ENCODE results near the gene COL4A2.

COL4A2 gene

DNA sequence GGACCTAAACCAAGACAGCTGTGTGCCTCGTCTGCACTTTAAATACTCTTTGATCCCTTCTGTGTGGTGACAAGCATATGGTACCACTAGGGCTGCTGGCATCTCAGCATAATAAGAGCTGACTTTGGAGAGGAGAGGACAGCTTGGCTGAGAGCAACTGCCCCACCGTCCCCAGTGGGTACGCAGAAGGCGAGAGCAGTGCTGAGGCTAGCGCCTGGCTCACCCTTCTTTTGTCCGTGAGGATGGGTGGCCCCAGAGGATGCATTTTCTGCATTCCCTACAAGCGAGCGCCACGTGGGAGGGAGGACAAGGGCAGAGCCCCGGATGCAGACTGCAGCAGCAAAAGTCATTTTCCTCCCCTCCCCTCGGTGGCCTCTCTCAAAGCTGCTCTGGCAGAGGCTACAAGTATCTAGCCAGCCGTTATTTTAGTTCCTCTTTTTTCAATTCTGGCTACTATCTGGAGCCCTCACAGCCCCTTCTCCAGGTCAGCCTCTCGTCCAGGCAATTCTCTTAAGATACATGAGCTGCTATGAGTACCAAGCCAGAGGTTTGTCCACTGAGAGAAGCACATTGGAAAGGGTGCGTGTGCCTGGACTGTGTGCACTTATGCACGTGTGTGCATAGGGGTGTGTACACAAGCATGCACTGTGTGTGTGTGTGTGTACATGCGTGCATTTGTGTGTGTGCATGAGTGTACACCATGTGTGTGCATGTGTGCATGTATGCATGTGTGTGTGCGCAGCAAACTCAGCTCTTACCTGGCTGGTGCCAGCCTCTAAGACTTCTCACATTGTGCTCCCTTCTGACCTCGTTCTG is 203.1 kb downstream of the COL4A2 start:
- TF ChIP-seq, protein P1, sequence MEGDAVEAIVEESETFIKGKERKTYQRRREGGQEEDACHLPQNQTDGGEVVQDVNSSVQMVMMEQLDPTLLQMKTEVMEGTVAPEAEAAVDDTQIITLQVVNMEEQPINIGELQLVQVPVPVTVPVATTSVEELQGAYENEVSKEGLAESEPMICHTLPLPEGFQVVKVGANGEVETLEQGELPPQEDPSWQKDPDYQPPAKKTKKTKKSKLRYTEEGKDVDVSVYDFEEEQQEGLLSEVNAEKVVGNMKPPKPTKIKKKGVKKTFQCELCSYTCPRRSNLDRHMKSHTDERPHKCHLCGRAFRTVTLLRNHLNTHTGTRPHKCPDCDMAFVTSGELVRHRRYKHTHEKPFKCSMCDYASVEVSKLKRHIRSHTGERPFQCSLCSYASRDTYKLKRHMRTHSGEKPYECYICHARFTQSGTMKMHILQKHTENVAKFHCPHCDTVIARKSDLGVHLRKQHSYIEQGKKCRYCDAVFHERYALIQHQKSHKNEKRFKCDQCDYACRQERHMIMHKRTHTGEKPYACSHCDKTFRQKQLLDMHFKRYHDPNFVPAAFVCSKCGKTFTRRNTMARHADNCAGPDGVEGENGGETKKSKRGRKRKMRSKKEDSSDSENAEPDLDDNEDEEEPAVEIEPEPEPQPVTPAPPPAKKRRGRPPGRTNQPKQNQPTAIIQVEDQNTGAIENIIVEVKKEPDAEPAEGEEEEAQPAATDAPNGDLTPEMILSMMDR (IDR thresholded peaks at IDR 0.05; ENCODE audit: control insufficient read depth, insufficient read depth, low read depth, low read length, missing control alignments), result no peak
- no peak for DNase-seq (ENCODE audit: low read depth)
- no peak overlapping the region for H3K4me3 ChIP-seq (ENCODE audit: control insufficient read depth, low read depth, low read length)

DNA sequence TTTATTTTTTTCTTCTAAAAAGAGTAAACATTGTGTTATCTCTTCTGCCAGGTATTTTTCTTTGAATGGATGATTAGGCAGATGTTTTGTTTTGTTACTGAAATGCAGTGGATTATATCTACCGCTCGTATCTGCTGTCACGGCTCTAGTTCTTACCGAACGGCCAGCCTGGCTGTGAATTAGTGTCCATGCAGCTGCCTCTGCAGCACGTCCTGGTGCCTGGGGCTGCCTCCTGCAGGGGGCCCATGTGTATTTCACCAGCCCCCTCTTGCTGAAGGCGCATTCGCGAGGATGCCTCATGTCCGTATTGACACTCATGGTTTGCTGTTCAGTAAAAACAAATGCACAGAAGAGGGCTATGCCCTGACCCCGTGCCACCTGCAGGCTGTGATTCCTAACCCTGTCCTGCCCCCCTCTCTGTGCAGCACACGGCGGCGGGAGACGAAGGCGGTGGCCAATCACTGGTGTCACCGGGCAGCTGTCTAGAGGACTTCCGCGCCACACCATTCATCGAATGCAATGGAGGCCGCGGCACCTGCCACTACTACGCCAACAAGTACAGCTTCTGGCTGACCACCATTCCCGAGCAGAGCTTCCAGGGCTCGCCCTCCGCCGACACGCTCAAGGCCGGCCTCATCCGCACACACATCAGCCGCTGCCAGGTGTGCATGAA is 204.6 kb downstream of the COL4A2 start:
- TF ChIP-seq, protein P1 (IDR thresholded peaks at IDR 0.05; ENCODE audit: control insufficient read depth, insufficient read depth, low read depth, low read length, missing control alignments), result no peak
- no peak for DNase-seq (ENCODE audit: low read depth)
- H3K4me3 ChIP-seq (ENCODE audit: control insufficient read depth, low read depth, low read length), result no peak overlapping the region

DNA sequence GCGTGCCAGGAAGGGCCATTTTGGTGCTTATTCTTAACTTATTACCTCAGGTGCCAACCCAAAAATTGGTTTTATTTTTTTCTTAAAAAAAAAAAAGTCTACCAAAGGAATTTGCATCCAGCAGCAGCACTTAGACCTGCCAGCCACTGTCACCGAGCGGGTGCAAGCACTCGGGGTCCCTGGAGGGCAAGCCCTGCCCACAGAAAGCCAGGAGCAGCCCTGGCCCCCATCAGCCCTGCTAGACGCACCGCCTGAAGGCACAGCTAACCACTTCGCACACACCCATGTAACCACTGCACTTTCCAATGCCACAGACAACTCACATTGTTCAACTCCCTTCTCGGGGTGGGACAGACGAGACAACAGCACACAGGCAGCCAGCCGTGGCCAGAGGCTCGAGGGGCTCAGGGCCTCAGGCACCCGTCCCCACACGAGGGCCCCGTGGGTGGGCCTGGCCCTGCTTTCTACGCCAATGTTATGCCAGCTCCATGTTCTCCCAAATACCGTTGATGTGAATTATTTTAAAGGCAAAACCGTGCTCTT is 205.2 kb downstream of the COL4A2 start:
- H3K4me3 ChIP-seq (ENCODE audit: control insufficient read depth, low read depth, low read length), result no peak overlapping the region
- TF ChIP-seq, protein P1 (IDR thresholded peaks at IDR 0.05; ENCODE audit: control insufficient read depth, insufficient read depth, low read depth, low read length, missing control alignments), result no peak
- DNase-seq (ENCODE audit: low read depth), result no peak

DNA sequence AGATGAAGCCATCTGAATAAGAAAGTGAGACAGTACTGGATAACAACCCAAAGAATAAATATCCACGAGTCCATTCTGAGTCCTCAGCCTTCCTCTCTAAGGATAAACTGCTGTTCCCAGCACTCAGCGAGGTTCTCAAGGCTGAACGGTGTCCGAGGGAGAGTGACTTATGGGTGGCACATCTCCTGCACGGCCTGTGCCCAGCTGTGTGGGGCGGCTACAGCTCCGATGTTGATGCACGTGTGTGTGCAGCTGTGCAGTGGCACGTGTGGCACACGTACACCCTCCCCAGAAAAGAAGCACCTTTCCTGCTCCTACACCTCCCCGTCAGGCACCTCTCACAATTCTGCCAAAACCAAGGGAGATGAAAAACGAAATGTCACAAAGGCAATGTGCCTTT is 209.4 kb downstream of the COL4A2 start:
- TF ChIP-seq, protein P1 (IDR thresholded peaks at IDR 0.05; ENCODE audit: control insufficient read depth, insufficient read depth, low read depth, low read length, missing control alignments), result no peak
- no peak for DNase-seq (ENCODE audit: low read depth)
- no peak overlapping the region for H3K4me3 ChIP-seq (ENCODE audit: control insufficient read depth, low read depth, low read length)

DNA sequence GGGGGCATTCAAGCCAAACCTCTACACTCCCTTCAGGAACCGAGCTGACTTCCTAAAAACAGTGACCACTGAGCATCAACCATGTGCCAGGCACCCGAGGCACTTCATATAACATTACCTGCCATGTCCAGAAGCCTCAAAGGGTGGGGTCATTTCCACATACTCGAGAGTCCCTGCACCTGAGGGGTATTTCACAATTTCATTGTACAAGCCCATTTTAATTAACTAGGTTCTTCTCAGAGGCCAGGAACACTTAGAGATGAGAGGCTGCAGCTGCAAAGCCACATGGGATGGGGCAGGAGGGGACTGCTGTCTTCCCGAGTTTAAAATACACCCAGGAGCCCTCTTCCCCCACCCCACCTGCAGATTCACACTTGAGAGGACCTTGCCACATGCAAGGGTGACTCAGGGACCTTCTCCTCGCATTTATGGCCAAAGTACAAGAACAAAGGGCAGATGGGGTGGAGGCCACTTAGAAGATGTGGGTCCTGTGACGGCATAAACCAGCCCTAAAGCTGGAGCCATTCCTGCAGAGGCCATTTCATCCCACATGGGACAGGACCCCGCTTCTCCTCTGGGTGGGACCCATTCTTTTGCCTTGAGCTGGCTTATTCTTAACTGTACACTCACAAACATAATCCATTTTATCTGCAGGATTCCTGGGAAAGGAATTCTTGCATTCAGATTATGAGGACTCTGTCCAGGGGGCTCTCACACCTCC is 210.6 kb downstream of the COL4A2 start:
- no peak for DNase-seq (ENCODE audit: low read depth)
- H3K4me3 ChIP-seq (ENCODE audit: control insufficient read depth, low read depth, low read length), result no peak overlapping the region
- TF ChIP-seq, protein P1 (IDR thresholded peaks at IDR 0.05; ENCODE audit: control insufficient read depth, insufficient read depth, low read depth, low read length, missing control alignments), result no peak

DNA sequence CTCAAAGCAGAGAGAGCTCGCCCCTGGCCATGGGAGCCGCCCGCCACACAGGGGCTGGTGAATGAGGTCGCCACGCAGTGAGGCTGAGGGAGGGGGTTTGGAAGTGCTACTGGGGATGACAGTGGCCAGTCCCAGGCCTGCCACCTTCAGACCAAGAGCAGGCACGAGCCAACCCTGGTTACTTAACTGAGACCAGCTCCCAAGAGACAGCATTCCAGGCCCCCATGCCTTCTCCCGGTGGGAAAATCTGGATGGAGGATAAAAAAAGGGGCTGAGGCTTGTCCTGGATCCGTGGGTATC is 211.1 kb downstream of the COL4A2 start:
- TF ChIP-seq, protein P1 (IDR thresholded peaks at IDR 0.05; ENCODE audit: control insufficient read depth, insufficient read depth, low read depth, low read length, missing control alignments), result no peak
- no peak for DNase-seq (ENCODE audit: low read depth)
- no peak overlapping the region for H3K4me3 ChIP-seq (ENCODE audit: control insufficient read depth, low read depth, low read length)

Measured in AG09309 (cell line).